ENCODE results near the gene TTLL9. TPM values are rescaled to one million over a fixed set of nuclear protein-coding genes. Genes with fewer than 3 reads are reported as not detected.

TTLL9 gene
- total and polyA plus RNA-seq, 10 of the 15 experiments (the other 5 are each of a cell fraction or from before 2014, with no cell fraction given) = 0.03 to 0.77 (median 0.11) TPM; not detected in 2

- peak; percentile 57; the same call in 1 of the 2 replicates for TF ChIP-seq TCF12 (IDR thresholded peaks at IDR 0.05; ENCODE audit: low read depth, low read length)
- TF ChIP-seq MYB (IDR thresholded peaks at IDR 0.05; ENCODE audit: borderline replicate concordance, low read depth, low read length) = no peak
- TF ChIP-seq, protein P1, sequence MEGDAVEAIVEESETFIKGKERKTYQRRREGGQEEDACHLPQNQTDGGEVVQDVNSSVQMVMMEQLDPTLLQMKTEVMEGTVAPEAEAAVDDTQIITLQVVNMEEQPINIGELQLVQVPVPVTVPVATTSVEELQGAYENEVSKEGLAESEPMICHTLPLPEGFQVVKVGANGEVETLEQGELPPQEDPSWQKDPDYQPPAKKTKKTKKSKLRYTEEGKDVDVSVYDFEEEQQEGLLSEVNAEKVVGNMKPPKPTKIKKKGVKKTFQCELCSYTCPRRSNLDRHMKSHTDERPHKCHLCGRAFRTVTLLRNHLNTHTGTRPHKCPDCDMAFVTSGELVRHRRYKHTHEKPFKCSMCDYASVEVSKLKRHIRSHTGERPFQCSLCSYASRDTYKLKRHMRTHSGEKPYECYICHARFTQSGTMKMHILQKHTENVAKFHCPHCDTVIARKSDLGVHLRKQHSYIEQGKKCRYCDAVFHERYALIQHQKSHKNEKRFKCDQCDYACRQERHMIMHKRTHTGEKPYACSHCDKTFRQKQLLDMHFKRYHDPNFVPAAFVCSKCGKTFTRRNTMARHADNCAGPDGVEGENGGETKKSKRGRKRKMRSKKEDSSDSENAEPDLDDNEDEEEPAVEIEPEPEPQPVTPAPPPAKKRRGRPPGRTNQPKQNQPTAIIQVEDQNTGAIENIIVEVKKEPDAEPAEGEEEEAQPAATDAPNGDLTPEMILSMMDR (IDR thresholded peaks at IDR 0.05 in 2 of 3, conservative IDR thresholded peaks at IDR 0.05 in 1 of 3; ENCODE audit: control insufficient read depth in 2 of 3, extremely low read depth in 1 of 3, insufficient read depth in 1 of 3, low read depth in 3 of 3, low read length in 3 of 3) = peak in 2 of 3 experiments; percentile 10 to 13; a peak in 1 of 6 replicates
- TF ChIP-seq ETV6 (conservative IDR thresholded peaks at IDR 0.05 in 1 of 2, IDR thresholded peaks at IDR 0.05 in 1 of 2; ENCODE audit: borderline replicate concordance in 1 of 2, low read depth in 1 of 2) = no peak
- 0 out of 4 replicates have a peak, but pooled peaks of 1 of the 2 experiments have one; percentile 28 for TF ChIP-seq IKZF2 (IDR thresholded peaks at IDR 0.05)
- TF ChIP-seq ZNF207 (IDR thresholded peaks at IDR 0.05; ENCODE audit: borderline replicate concordance) = no peak
- TF ChIP-seq ESRRA (IDR thresholded peaks at IDR 0.05; ENCODE audit: low read length) = no peak
- TF ChIP-seq IKZF1 (conservative IDR thresholded peaks at IDR 0.05) = peak; percentile 39
- 0 out of 2 replicates have a peak, but pooled peaks have one; percentile 39 for TF ChIP-seq DPF2 (IDR thresholded peaks at IDR 0.05)
- 0 out of 2 replicates have a peak, but pooled peaks have one; percentile 23 for TF ChIP-seq EED (IDR thresholded peaks at IDR 0.05; ENCODE audit: low read depth)
- TF ChIP-seq SRF (IDR thresholded peaks at IDR 0.05; ENCODE audit: low read depth in 2 of 2, low read length in 2 of 2) = no peak
- no peak for TF ChIP-seq RELB (IDR thresholded peaks at IDR 0.05; ENCODE audit: low read depth)
- 0 out of 2 replicates have a peak, but pooled peaks have one; percentile 26 for TF ChIP-seq RAD51 (IDR thresholded peaks at IDR 0.05)
- TF ChIP-seq, protein P2, sequence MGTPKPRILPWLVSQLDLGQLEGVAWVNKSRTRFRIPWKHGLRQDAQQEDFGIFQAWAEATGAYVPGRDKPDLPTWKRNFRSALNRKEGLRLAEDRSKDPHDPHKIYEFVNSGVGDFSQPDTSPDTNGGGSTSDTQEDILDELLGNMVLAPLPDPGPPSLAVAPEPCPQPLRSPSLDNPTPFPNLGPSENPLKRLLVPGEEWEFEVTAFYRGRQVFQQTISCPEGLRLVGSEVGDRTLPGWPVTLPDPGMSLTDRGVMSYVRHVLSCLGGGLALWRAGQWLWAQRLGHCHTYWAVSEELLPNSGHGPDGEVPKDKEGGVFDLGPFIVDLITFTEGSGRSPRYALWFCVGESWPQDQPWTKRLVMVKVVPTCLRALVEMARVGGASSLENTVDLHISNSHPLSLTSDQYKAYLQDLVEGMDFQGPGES (IDR thresholded peaks at IDR 0.05) = no peak
- no peak for TF ChIP-seq RCOR1 (conservative IDR thresholded peaks at IDR 0.05; ENCODE audit: low read depth, low read length)
Observed at GRCh38 chr20:31857861-31858759, 12.3 kb upstream of the TTLL9 start (continued).
